Transverse colon (tissue), 4 donors: ENCODE measurements around the gene OBI1.

ENCODE experiments used
- CTCF ChIP-seq, 5 experiments: fragments of 200-600 bp in 3 of 5; fragments of 450-650 bp in 2 of 5; sonication (generic) in 3 of 5; IDR thresholded peaks; 1 replicate in 2 of 5; 2 replicates in 3 of 5; pipeline ENCODE4 v1.5.1; 2016 to 2017; ENCODE audit warnings: antibody characterized with exemption in 5 of 5, inconsistent platforms in 3 of 5, mild to moderate bottlenecking in 2 of 5, moderate library complexity in 1 of 5
- EP300 ChIP-seq: sonication (generic); formaldehyde crosslinking; IDR thresholded peaks from one replicate; pipeline ENCODE4 v1.6.1; 2017; ENCODE audit warnings: antibody characterized with exemption, low read depth
- POLR2A ChIP-seq: fragments of 450-650 bp; IDR thresholded peaks from one replicate; pipeline ENCODE4 v1.6.1; 2016; ENCODE audit warnings: antibody characterized with exemption, mild to moderate bottlenecking, moderate library complexity
- POLR2AphosphoS5 ChIP-seq, 3 donors: sonication (generic); formaldehyde crosslinking; IDR thresholded peaks; one replicate each; pipeline ENCODE4 v1.6.1; 2016; ENCODE audit warnings: antibody characterized with exemption in 3 of 3

GRCh38 chr13:78576261-78576660 lies 82.7 kb downstream of the OBI1 start:
- TF ChIP-seq POLR2AphosphoS5 (IDR thresholded peaks at IDR 0.05) (no peak), CTCF (IDR thresholded peaks at IDR 0.05) (no peak), POLR2A (no peak), EP300 (no peak)
